Midbrain (tissue), 1 donor: ENCODE results near the gene DNAJC21.
"Not testable (repeated sequence)": the region's sequence is repeated elsewhere in the genome, so short reads cannot be mapped to it uniquely, and the experiment has no call there.

Source experiments
- DNase-seq: peaks from one replicate; lab custom pipeline; 2025; lab: John Stamatoyannopoulos, UW

DNAJC21 gene

DNA sequence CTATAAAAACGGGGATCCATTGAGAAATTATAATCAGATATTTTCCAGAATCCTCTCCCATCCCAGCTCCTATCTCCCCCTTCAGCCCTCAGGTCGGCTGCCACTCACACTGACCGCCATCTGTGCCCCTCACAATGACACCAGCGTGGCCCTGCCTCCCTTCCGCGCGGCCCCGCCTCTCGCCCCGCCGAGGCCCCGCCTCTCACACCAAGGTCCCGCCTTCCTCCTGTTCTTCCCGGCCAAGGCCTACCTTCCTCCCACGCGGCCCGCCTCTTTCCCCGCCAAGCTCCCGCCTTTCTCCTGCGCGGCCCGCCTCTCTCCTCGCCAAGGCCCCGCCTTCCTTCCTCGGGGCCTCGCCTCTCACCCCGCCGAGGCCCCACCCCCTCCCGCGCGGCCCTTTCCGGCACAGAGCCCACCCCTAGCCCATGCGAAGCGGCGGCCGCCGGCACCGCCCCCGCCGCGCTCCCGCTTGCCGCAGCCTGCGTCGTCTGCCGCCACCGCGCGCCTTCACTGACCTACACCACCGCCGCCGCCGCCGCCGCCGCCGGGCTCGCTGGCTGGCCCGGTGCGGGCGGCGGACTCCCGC lies at the start of gene DNAJC21:
Gene DNAJC21 (plus strand): TSS at position 426 of the 586 bp plus-strand sequence. CDS start 261 bp downstream, outside the sequence.
- peak; percentile 98 for DNase-seq

DNA sequence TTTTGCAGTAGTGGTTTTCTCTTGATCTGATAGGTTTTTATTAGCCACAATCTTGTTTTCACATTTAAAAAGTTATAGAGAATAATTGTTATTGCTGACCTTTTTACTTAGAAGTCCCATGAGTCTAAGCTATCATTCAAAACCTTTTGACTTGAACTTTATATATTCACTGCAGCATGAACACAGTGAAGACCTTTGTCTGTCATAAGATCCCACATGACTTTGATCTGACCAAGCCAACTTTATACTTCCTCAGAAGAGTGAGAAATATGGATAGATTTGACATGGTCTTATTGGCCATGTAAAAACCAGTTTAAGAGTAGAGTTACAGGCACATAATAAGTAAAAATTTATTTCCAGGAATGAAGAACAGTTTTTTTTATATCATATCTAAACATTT lies 48.1 kb upstream of the DNAJC21 start:
- DNase-seq, result no peak

DNA sequence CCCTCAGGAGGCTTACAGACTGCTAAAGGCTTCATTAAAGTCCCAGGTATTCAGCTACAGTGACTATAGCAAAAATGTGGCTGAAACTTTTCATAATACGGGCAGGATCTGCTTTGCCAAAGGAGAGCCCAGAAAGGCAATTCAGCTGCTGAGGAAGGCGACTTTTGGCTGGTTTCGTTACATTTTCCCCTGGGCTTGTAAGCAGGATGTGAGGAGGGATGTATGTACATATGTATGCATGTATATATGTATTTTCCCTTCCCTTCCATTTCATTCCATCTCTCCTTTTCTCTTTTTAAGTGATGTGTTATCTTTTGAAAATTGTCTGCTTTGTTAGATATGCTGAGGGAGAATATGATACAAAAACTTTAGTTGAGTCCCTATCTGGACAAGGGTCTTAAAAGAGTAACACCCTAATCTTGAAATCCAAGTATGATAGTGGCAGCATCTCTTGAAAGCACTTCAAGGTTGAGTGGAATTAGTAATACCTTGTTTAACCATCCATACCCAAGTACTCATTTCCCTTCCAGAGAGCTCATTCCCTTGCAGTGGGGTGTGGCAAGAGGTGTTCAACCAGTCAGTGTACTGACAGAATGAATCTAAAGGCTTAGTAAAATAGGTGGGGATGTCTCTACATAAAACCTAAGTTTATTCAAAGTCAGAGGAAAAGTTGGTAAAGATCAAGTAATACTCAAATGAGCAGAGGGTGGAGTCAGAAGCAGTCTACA lies 42.8 kb upstream of the DNAJC21 start:
- DNase-seq, result no peak

DNA sequence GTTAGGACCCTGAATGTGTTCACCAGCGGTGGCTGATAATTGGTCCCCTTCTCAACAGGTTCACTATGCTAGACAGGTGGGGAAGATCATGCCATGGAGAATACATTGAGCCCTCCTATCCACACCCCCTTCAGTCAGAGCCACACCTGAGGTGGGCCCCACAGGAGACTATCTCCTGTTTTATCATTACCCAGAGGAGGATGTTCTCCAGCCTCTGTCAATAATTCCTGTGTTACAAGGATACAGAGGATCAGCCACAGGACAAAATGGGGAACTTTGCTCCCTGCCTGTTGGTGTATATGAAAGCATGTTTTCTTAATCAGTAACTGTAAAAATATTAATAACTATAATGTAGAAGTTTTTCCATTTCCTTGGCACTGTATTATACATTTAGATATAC lies 40.0 kb upstream of the DNAJC21 start:
- DNase-seq, result no peak

DNA sequence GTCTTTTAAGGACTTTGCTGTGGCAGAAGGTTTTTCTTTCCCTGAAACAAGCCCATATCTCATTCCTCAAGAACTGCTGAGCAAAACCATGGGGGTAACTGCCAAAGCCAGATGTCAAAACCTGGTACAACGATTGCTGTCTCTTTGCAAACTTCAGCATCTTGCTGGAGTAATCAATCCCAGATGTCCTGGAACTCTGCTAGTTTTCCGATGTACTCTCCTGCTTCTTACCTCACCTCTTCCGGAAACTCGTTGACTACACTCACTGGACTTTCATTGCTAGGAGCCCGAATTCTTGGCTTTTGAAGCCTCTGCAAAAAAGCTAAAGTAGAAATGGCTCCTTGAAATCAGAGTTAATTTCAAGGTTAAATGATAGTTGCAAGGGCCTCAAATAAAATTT lies 37.4 kb upstream of the DNAJC21 start:
- no peak for DNase-seq

DNA sequence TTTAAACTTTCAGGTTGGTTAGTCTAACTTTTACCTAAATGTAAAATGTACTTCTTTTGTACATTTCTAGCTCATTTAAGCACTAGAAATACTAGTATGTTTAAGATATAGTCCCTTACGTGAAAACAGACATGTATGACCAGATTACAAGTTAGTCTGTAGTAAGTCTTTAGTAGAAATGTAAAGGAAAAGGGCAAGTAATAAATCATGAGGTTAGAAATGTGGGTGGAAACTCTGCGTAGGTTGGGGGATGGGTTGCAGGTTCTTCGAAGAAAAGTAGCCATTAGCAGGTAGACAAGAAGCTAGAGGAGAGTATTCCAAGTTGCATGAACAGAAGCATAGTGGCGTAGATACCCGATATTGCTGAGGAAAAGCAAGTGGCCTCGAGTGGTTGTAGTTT lies 36.9 kb upstream of the DNAJC21 start:
- no peak for DNase-seq

DNA sequence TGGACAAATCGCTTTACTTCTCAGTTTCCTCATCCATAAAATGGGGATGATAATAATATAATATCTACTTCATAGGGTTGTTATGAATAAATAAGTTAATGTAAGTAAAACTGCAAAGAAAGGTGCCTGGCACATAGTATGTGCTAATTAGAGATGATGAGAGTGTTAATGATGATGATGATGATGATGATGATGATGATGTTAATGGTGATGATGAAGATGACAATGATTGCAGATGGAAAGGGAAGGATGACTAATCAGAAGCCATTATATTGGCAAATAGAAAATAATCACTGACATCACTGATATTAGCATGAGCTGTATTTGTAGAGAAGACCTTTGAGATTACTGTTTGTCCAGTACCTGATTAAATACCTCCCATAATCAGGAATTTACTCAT lies 34.6 kb upstream of the DNAJC21 start:
- DNase-seq, result no peak

DNA sequence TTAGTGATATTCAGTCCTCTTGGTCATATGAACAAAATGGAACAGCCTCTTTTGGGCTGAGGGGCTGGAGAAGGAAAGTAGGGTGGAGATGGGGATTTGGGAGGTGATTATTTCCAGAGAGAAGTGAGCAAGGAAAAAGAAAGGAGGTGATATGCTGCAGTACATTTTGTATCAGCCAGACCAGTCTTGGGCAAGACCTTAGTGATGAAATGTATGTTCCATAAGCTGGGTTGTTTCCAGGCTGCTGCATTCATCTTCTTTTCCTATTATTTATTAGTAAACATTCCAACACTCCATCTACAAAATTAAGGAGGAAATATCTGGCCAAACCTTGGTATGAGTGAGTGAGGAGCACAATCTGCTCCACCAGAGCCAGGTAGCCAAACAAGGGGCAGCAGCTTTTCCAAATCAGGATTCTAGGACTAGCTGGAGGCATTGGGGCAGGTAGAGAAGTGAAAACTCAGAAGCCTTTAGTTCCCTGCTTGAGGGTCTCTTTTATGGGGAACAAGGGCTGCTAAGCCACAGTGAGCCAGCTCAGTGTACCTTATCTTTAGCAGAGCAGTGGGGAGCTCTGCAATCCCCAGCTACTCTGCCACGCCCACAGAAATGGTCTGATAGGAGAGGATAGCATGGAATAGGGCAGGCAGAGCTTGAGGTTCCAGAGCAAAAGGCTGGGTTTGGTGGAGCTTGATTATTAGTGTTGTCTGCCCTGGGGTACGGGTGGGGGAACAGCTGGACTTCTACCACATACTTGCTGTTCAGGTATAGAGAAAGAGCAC lies 33.5 kb upstream of the DNAJC21 start:
- no peak for DNase-seq

DNA sequence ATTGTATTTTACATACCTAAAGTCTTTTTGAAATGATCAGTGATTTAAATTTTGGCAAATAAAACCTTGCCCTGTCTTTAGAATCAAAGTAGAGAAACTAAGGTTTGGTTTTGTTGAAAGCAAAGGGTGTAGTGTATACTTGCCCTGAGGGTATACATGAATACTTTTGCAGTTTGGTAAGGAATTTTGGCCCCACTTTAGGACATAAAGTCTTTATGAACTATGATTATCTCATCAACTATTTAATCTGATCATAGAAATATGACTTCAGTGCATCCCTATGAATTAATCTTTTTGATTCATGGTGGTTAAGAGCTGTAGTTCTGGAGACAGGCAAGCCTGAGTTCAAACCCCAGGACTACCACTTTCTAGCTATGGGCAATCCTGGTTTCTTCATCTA lies 31.7 kb upstream of the DNAJC21 start:
- DNase-seq, result no peak

DNA sequence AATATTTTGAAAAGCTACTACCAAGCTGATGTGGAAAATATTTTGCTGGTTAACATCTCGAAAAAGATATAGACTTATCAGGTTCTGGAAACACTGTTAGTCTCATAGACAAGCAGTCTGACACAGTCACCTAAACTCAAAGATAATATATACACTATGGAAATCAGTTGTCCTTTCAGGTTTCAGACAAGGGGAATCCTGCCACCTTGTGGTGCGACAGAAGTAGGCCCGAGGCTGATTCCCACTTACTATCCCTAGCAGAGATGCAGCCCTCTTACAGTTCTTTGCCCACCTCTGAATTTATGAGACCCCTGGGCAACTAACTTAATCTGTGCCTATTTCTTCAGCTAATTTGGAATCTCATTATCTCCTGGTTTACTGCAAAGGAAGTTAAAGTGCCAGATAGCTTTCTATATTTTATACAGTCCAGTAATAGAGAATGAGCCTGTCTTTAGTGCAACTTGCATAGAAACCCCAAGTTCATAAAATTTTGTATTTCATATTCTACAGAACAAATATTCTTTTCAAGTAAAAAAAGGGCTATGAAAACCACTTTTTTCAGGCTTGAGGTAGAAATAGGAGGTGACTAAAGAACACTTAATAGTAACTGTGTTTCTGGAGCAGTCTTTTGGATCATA lies 31.0 kb upstream of the DNAJC21 start:
- peak; percentile 84 for DNase-seq

DNA sequence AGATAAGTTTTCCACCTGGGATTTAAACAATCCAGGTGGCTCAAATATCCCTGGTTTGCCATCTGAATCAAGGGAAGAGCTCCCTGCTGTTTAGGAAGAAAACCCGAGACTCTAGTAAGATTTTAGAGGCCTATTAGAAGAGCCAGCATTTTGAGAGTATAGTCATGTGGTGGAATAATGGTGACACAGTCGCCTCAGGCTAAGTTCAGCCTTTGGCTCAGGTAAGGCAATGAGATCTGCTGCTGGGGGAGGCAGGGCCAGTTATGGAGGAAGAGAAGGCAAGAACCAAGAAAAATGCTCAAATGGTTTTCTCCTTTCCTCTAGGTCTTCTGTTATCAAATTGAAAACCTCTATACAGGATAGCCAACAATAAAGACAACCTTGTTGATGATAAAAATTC lies 30.3 kb upstream of the DNAJC21 start:
- DNase-seq, result no peak

DNA sequence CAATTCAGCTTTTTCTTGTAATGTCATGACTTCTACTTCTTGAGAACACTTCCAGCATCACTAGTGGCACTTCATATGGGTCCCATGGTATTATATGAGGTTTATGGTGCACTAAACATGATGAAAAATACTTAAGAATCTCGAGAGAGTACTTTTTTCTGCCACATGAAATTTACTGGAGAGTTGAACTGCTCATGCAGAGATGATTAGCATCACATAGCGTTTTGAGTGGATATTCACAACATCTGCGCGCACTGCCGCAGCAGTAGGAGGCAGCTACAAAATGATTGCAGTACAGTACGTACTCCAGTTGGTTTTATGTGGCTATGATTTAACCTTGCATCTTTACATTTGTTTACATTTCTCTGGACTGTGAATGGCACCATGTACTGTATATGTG lies 28.7 kb upstream of the DNAJC21 start:
- no peak for DNase-seq

DNA sequence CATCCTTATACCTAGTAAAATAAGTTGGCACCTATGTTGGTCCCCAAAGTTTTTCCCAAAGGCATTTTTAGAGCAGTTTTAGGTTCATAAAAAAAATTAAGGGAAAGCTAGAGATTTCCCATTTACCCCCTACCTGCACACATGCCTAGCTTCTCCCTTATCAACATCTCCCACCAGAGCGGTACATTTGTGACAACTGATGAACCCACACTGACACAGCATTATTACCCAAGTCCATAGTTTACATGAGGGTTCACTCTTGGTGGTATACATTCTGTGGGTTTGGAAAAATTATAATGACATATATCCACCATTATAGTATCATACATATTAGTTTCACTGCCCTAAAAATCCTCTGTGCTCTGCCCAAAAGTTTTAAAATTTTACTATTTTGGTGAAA lies 26.1 kb upstream of the DNAJC21 start:
- no peak for DNase-seq

DNA sequence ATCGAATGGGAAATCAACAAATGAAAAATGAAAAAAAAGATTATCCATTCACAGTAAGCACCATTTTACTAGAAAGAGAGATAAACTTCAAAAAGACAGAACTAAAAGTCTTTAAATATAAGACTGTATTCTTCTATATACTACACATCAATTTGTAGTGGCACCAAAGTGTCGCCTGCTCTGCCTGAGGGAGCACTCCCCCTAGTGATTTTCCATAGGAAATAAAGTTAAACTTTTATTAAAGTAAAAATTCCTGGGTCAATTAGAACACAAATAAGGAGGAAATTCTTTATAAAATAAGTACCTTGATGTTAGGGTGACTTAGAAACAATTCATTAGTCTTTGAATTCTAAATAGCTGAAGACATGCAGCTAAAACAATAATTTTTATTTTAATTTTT lies 23.8 kb upstream of the DNAJC21 start:
- no peak for DNase-seq

DNA sequence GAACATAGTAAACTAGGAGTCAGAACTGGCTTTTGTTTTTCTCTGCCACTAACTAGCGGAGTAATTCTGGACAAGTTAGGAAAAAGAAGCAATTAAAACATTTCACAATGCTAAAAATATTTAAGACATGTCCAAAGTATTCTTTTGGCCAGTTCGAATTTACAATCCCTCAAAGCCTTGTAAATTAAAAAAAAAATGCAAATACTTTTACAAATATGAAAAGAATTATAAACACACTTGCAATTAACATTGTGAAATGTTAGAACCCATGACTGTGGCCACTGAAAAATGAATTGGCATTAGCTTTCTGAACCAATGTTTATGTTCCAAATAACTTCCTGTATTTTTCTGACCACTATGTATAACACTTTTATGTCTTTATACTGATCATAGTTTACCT lies 16.3 kb upstream of the DNAJC21 start:
- no peak for DNase-seq

DNA sequence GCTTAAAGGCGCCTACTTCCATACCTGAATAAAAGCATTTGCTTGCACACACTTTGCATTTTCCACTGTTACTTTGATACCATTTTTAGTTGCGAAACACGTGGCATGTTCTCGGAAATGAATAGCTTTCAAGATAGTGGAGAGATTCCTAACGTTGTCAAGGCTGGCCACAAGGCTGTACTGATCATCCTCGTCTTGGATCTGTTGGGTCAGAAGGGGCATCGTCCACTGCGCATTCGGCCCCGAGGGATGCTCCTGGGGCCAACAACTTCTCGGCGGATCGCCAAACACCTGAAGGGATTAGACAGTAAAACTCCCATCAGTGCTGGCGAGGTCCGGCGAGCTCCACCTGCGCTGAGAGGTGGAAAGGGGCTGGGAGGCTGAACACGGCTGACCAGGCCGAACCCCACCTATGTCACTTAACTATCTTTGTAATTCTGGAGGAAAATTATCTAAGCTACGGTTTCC lies 14.7 kb upstream of the DNAJC21 start:
- DNase-seq, result no peak

DNA sequence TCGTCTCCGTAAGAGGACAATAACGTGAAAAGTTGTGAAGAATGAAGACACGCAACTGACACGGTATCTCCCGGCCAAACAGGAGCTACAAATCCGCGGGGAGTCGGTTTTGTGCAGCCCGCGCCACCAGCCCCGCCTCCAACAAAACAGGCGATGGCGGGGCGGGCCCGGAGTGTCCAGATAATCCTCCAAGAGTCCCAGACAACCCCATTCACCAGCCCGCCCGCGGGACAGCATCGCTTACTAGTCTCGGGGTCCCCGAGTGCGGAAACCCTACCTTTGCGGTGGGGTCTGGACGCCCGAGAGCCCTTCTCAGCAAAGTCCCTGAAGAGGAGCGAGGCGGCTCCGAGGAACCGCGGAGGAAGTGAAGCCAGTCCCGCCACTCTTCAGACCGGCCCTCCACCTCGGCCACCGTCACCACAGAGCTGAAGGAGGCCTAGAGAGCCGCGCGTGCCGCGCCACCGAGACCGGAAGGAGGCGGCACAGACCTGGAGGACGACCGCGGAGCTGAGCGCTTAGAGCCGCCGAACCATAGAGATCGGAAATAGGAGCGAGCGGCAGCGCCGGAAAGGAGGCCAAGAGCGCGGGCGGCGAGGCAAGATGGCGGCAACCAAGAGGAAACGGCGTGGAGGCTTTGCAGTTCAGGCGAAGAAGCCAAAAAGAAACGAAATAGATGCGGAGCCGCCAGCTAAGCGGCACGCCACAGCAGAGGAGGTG lies 14.1 kb upstream of the DNAJC21 start, which contains the start of the genes BRIX1 and RAD1:
Gene BRIX1 (plus strand): TSS at position 573 of the 717 bp plus-strand sequence. CDS start 28 bp downstream, at position 601.
Gene RAD1 (minus strand): TSS at position 366 of the 717 bp plus-strand sequence. CDS start 612 bp downstream, outside the sequence.
- peak; percentile 96 for DNase-seq

DNA sequence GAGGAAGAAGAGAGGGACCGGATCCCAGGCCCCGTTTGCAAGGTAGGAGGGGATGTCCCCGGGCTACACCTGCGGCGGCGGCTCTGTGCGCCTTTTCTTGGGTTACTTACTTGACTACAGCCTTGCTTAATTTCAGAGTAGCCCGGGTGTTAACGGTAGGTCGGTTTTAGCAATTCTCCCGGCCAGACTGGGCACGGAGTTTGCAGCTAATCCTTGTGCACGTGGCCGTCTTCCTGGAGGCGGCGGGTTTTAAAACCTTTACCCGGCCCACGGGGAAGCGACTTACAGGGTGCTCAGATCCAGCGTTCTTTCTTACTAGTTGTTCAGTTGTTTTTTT lies 13.5 kb upstream of the DNAJC21 start:
- DNase-seq, result no peak

DNA sequence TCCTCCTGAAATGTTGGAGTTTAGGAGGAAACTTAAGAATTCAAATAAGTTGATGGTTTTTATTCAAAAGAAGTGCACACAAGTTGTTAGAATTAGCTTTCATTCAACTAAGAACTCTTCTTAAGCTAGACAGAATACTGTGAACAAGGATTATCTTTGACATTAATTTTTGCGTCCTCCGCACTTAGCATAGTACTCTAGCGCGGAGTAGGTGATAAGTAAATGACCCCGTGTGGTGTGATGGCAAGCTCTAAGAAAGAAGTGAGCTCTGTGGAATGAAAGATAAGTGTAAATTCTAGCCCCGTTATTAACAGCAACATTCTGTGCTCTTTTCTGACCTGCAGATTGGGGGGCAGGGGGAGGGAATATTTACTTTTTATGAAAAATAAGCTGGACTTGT lies 12.8 kb upstream of the DNAJC21 start:
- DNase-seq, result no peak

DNA sequence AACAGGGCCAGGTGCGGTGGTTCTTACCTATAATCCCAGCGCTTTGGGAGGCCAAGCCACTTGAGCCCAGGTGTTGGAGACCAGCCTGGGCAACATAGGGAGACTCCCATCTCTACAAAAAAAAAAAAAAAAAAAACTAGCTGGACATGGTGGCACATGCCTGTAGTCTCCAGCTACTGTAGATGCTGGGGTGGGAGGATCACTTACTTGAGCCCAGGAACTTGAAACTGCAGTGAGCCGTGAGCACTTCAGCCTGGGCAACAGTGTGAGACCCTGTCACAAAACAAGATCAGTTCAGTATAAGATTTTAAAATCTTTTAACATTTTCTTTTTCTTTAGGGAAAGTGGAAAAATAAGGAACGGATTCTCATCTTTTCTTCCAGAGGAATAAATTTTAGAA lies 11.3 kb upstream of the DNAJC21 start:
- DNase-seq, result no peak

DNA sequence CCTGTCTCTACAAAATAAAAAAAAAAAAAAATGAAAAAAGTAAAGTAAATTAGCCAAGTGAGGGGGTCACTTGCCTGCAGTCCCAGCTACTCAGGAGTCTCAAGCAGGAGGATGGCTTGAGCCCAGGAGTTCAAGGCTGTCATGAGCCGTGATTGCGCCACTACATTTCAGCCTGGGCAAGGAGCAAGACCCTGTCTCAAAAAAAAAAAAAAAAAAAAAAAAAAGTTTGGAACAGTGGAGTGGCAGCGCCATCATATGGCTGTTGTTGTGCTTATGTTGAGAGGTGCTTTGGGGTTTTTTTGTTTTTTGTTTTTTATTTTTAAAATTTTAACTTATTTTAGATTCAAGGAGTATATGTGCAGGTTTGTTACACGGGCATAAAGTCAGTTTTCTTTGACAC lies 10.3 kb upstream of the DNAJC21 start:
- no peak for DNase-seq

DNA sequence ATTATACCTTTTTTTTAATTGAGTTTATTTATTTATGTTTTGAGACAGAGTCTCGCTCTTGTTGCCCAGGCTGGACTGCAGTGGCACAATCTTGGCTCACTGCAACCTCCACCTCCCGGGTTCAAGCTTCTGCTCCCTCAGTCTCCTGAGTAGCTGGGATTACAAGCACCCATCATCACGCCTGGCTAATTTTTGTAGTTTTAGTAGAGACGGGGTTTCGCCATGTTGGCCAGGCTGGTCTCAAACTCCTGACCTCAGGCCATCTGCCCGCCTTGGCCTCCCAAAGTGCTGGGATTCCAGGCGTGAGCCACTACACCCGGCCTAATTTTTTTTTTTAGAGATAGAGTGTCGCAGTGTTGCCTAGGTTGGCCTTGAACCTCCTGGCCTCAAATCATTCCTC lies 6.1 kb upstream of the DNAJC21 start:
- not testable (repeated sequence) for DNase-seq
